ENCODE data around the gene HDAC9.

Gene HDAC9

GRCh38 chr7:18455606-18456005 is 39.9 kb upstream of the HDAC9 start:
- H3K4me1 ChIP-seq (ENCODE audit: insufficient read depth, low read length), result no peaks in the 10 kb centered on the region
- no peak overlapping the region for H2AFZ ChIP-seq (ENCODE audit: low read depth, low read length)
- no peak for ATAC-seq (ENCODE audit: insufficient read depth, low read depth)
- no peaks in the 10 kb centered on the region for H3K79me2 ChIP-seq (ENCODE audit: insufficient read depth, low read length)
- peaks cover 2% of the 10 kb centered on the region for H3K9me3 ChIP-seq (ENCODE audit: insufficient read depth, low read length, severe bottlenecking)
- H3K27me3 ChIP-seq (ENCODE audit: insufficient read depth, low read length, poor library complexity), result no peaks in the 10 kb centered on the region
- H3K4me3 ChIP-seq (ENCODE audit: low read depth in 1 of 2, low read length in 2 of 2), result no peak overlapping the region
- H3K27ac ChIP-seq (ENCODE audit: low read length), result no peak overlapping the region
- H4K20me1 ChIP-seq (ENCODE audit: insufficient read depth, low read length), result no peaks in the 10 kb centered on the region
- no peak for DNase-seq
- TF ChIP-seq CTCF (IDR thresholded peaks at IDR 0.05; ENCODE audit: borderline replicate concordance, extremely low read depth, low read length, poor library complexity, severe bottlenecking) (no peak), EZH2 (IDR thresholded peaks at IDR 0.05; ENCODE audit: borderline replicate concordance, low read depth, low read length, severe bottlenecking) (no peak)
- H3K9ac ChIP-seq (ENCODE audit: low read depth, low read length), result no peak overlapping the region
- no peak overlapping the region for H3K4me2 ChIP-seq (ENCODE audit: insufficient read depth, low read length)
- no peaks in the 10 kb centered on the region for H3K36me3 ChIP-seq (ENCODE audit: insufficient read depth, low read length)

- Histone ChIP-seq H3K4me1 (ENCODE audit: insufficient read depth, low read length) (no peaks in the 10 kb centered on the region), H3K9ac (ENCODE audit: low read depth, low read length) (no peak overlapping the region)
- no peak for ATAC-seq (ENCODE audit: insufficient read depth, low read depth)
Observed at GRCh38 chr7:18457832-18458231, 37.7 kb upstream of the HDAC9 start.

GRCh38 chr7:18458830-18459229 is 36.7 kb upstream of the HDAC9 start:
- Histone ChIP-seq H2AFZ (ENCODE audit: low read depth, low read length) (no peak overlapping the region), H3K4me1 (ENCODE audit: insufficient read depth, low read length) (no peaks in the 10 kb centered on the region), H3K36me3 (ENCODE audit: insufficient read depth, low read length) (no peaks in the 10 kb centered on the region), H3K27ac (ENCODE audit: low read length) (no peak overlapping the region), H3K79me2 (ENCODE audit: insufficient read depth, low read length) (no peaks in the 10 kb centered on the region), H4K20me1 (ENCODE audit: insufficient read depth, low read length) (no peaks in the 10 kb centered on the region), H3K27me3 (ENCODE audit: insufficient read depth, low read length, poor library complexity) (no peaks in the 10 kb centered on the region), H3K9ac (ENCODE audit: low read depth, low read length) (no peak overlapping the region), H3K4me2 (ENCODE audit: insufficient read depth, low read length) (no peak overlapping the region), H3K4me3 (ENCODE audit: low read depth in 1 of 2, low read length in 2 of 2) (no peak overlapping the region), H3K9me3 (ENCODE audit: insufficient read depth, low read length, severe bottlenecking) (no peaks in the 10 kb centered on the region)
- no peak for ATAC-seq (ENCODE audit: insufficient read depth, low read depth)
- TF ChIP-seq EZH2 (IDR thresholded peaks at IDR 0.05; ENCODE audit: borderline replicate concordance, low read depth, low read length, severe bottlenecking) (no peak), CTCF (IDR thresholded peaks at IDR 0.05; ENCODE audit: borderline replicate concordance, extremely low read depth, low read length, poor library complexity, severe bottlenecking) (no peak)
- no peak for DNase-seq

More at GRCh38 chr7:18457832-18458231, 37.7 kb upstream of the HDAC9 start:
- no peak overlapping the region for H3K27ac ChIP-seq (ENCODE audit: low read length)
- H3K9me3 ChIP-seq (ENCODE audit: insufficient read depth, low read length, severe bottlenecking), result no peaks in the 10 kb centered on the region
- H3K4me3 ChIP-seq (ENCODE audit: low read depth in 1 of 2, low read length in 2 of 2), result no peak overlapping the region
- no peaks in the 10 kb centered on the region for H3K27me3 ChIP-seq (ENCODE audit: insufficient read depth, low read length, poor library complexity)
- no peaks in the 10 kb centered on the region for H3K79me2 ChIP-seq (ENCODE audit: insufficient read depth, low read length)
- TF ChIP-seq CTCF (IDR thresholded peaks at IDR 0.05; ENCODE audit: borderline replicate concordance, extremely low read depth, low read length, poor library complexity, severe bottlenecking), result no peak
- no peak for TF ChIP-seq EZH2 (IDR thresholded peaks at IDR 0.05; ENCODE audit: borderline replicate concordance, low read depth, low read length, severe bottlenecking)
- no peak overlapping the region for H3K4me2 ChIP-seq (ENCODE audit: insufficient read depth, low read length)
- no peaks in the 10 kb centered on the region for H3K36me3 ChIP-seq (ENCODE audit: insufficient read depth, low read length)
- no peak overlapping the region for H2AFZ ChIP-seq (ENCODE audit: low read depth, low read length)
- no peaks in the 10 kb centered on the region for H4K20me1 ChIP-seq (ENCODE audit: insufficient read depth, low read length)
- no peak for DNase-seq

Measured in DND-41 (cell line).